ENCODE measurements around the gene CYTIP. TPM values are rescaled to one million over a fixed set of nuclear protein-coding genes. Genes with fewer than 3 reads are reported as not detected.

CYTIP gene
- total RNA-seq, 1 experiment from 2014 or later, result 1.2 TPM

- no peak for DNase-seq (ENCODE audit: low spot score)
- CTCF ChIA-PET, result no interaction called here
- POLR2A ChIA-PET, result no interaction called here
- H3K36me3 Mint-ChIP-seq, result peaks cover 23% of the 10 kb centered on the region
- H3K27ac Mint-ChIP-seq, result no peak overlapping the region
- peaks cover 11% of the 10 kb centered on the region for H3K27me3 Mint-ChIP-seq (ENCODE audit: low read depth)
- peaks cover 26% of the 10 kb centered on the region for H3K9me3 Mint-ChIP-seq
- TF ChIP-seq NFATC4 (CRISPR knock-in tag; IDR thresholded peaks at IDR 0.05) (no peak), ZNF263 (CRISPR knock-in tag; IDR thresholded peaks at IDR 0.05; ENCODE audit: low read depth) (no peak), ZNF671 (CRISPR knock-in tag; IDR thresholded peaks at IDR 0.05) (no peak), ZNF219 (CRISPR knock-in tag; IDR thresholded peaks at IDR 0.05; ENCODE audit: borderline replicate concordance) (no peak), NFYB (CRISPR knock-in tag; conservative IDR thresholded peaks at IDR 0.05; ENCODE audit: low read depth) (no peak), STAT6 (CRISPR knock-in tag; conservative IDR thresholded peaks at IDR 0.05; ENCODE audit: low read depth) (no peak), USF1 (CRISPR knock-in tag; IDR thresholded peaks at IDR 0.05) (no peak), NR1H2 (CRISPR knock-in tag; IDR thresholded peaks at IDR 0.05) (no peak), GRHL2 (CRISPR knock-in tag; IDR thresholded peaks at IDR 0.05; ENCODE audit: insufficient replicate concordance, severe bottlenecking) (no peak), MYBL2 (CRISPR knock-in tag; IDR thresholded peaks at IDR 0.05) (no peak), GTF2I (CRISPR knock-in tag; conservative IDR thresholded peaks at IDR 0.05) (no peak), FOXJ3 (CRISPR knock-in tag; IDR thresholded peaks at IDR 0.05; ENCODE audit: borderline replicate concordance) (no peak), E2F5 (CRISPR knock-in tag; IDR thresholded peaks at IDR 0.05) (no peak)
- ATAC-seq, result no peak
- no peak overlapping the region for H3K4me3 Mint-ChIP-seq
- peaks cover 6% of the 10 kb centered on the region for H3K4me1 Mint-ChIP-seq
Observed at GRCh38 chr2:157377861-157378260, 66.0 kb downstream of the CYTIP start.

GRCh38 chr2:157376041-157376440, 67.8 kb downstream of the CYTIP start:
- H3K9me3 Mint-ChIP-seq, result peaks cover 26% of the 10 kb centered on the region
- no peak overlapping the region for H3K4me3 Mint-ChIP-seq
- peaks cover 11% of the 10 kb centered on the region for H3K27me3 Mint-ChIP-seq (ENCODE audit: low read depth)
- peaks cover 6% of the 10 kb centered on the region for H3K4me1 Mint-ChIP-seq
- ChIA-PET CTCF (no interaction called here), POLR2A (no interaction called here)
- peaks cover 23% of the 10 kb centered on the region for H3K36me3 Mint-ChIP-seq
- no peak overlapping the region for H3K27ac Mint-ChIP-seq
- ATAC-seq (no peak), DNase-seq (ENCODE audit: low spot score) (no peak)
- TF ChIP-seq FOXP1 (CRISPR knock-in tag; IDR thresholded peaks at IDR 0.05; ENCODE audit: borderline replicate concordance) (no peak), ZNF121 (CRISPR knock-in tag; IDR thresholded peaks at IDR 0.05) (no peak), CREB1 (CRISPR knock-in tag; IDR thresholded peaks at IDR 0.05) (no peak), ZMAT4 (CRISPR knock-in tag; IDR thresholded peaks at IDR 0.05) (no peak), ZNF425 (CRISPR knock-in tag; conservative IDR thresholded peaks at IDR 0.05) (no peak), PRRX2 (CRISPR knock-in tag; IDR thresholded peaks at IDR 0.05) (no peak), ATF1 (CRISPR knock-in tag; IDR thresholded peaks at IDR 0.05) (no peak), ZNF138 (CRISPR knock-in tag; conservative IDR thresholded peaks at IDR 0.05) (no peak), PRDM15 (CRISPR knock-in tag; IDR thresholded peaks at IDR 0.05) (no peak), SMAD3 (CRISPR knock-in tag; IDR thresholded peaks at IDR 0.05; ENCODE audit: borderline replicate concordance) (no peak), ZNF219 (CRISPR knock-in tag; IDR thresholded peaks at IDR 0.05; ENCODE audit: borderline replicate concordance) (no peak), FOXJ3 (CRISPR knock-in tag; IDR thresholded peaks at IDR 0.05; ENCODE audit: borderline replicate concordance) (no peak), ZBTB21 (CRISPR knock-in tag; IDR thresholded peaks at IDR 0.05; ENCODE audit: borderline replicate concordance) (no peak), RORB (CRISPR knock-in tag; IDR thresholded peaks at IDR 0.05) (no peak), NR3C1 (CRISPR knock-in tag; conservative IDR thresholded peaks at IDR 0.05; ENCODE audit: low read depth) (no peak)
